Measurements from ENCODE around the gene ZNF487.
"Not testable (repeated sequence)": the region's sequence is repeated elsewhere in the genome, so short reads cannot be mapped to it uniquely, and the experiment has no call there.

DNA sequence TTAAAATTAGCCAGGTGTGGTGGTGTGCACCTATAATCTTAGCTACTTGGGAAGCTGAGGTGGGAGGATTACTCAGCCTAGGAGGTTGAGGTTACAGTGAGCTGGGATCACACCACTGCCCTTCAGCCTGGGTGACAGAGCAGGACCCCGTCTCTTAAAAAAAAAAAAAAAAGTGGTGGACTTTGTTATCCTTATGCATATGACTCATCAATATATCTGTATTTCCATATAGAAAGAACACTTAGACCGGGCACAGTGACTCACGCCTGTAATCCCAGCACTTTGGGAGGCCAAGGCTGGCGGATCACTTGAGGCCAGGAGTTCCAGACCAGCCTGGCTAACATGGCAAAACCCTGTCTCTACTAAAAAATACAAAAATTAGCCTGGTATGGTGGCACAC is 15.0 kb upstream of the ZNF487 start:
- TF ChIP-seq, protein P1, sequence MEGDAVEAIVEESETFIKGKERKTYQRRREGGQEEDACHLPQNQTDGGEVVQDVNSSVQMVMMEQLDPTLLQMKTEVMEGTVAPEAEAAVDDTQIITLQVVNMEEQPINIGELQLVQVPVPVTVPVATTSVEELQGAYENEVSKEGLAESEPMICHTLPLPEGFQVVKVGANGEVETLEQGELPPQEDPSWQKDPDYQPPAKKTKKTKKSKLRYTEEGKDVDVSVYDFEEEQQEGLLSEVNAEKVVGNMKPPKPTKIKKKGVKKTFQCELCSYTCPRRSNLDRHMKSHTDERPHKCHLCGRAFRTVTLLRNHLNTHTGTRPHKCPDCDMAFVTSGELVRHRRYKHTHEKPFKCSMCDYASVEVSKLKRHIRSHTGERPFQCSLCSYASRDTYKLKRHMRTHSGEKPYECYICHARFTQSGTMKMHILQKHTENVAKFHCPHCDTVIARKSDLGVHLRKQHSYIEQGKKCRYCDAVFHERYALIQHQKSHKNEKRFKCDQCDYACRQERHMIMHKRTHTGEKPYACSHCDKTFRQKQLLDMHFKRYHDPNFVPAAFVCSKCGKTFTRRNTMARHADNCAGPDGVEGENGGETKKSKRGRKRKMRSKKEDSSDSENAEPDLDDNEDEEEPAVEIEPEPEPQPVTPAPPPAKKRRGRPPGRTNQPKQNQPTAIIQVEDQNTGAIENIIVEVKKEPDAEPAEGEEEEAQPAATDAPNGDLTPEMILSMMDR (IDR thresholded peaks at IDR 0.05), result not testable (repeated sequence)
- TF ChIP-seq EZH2 (IDR thresholded peaks at IDR 0.05), result not testable (repeated sequence)

Data from neural progenitor cell (in vitro differentiated cells).